HEK293 (cell line): ENCODE results near the gene ARHGAP42.

Experiments used
- CTCF ChIA-PET: fragments of 350-600 bp; formaldehyde crosslinking; extraction: SDS; loops from one replicate; lab custom pipeline; 2021; ENCODE audit warnings: antibody characterized with exemption; lab: Yijun Ruan, JAX
- POLR2A ChIA-PET: fragments of 300-600 bp; formaldehyde crosslinking; extraction: SDS; loops from one replicate; lab custom pipeline; 2020; ENCODE audit warnings: antibody characterized with exemption, inconsistent platforms; lab: Yijun Ruan, JAX
- H3K27ac ChIP-seq: fragments of 200-500 bp; sonication (Bioruptor generic); 2 replicates; pipeline ENCODE4 v1.5.1; 2014; ENCODE audit warnings: low read depth, low read length, control low read depth, inconsistent platforms; ENCODE audit errors: extremely low read depth
- H3K36me3 ChIP-seq, 2 experiments: fragments of 200-500 bp in 1 of 2; sonication (Bioruptor generic) in 1 of 2; 1 replicate in 1 of 2; 2 replicates in 1 of 2; pipeline ENCODE4 v1.5.1; 2014 to 2017; ENCODE audit warnings: inconsistent platforms in 2 of 2, low read length in 2 of 2; ENCODE audit not compliant: control insufficient read depth in 2 of 2, insufficient read depth in 1 of 2
- H3K4me1 ChIP-seq: fragments of 200-500 bp; sonication (Bioruptor generic); 2 replicates; pipeline ENCODE4 v1.5.1; 2014; ENCODE audit warnings: mild to moderate bottlenecking, low read length, inconsistent platforms; ENCODE audit not compliant: control insufficient read depth, insufficient read depth
- H3K4me3 ChIP-seq: 2 replicates; pipeline ENCODE4 v1.5.1; 2011; ENCODE audit warnings: low read depth, mild to moderate bottlenecking, control low read depth, low read length, moderate library complexity
- H3K9me3 ChIP-seq: fragments of 200-500 bp; sonication (Bioruptor generic); 2 replicates; pipeline ENCODE4 v1.5.1; 2014; ENCODE audit warnings: low read depth, low read length, inconsistent platforms; ENCODE audit not compliant: control insufficient read depth, insufficient read depth
- AEBP2 ChIP-seq: fragments of 450-650 bp; formaldehyde crosslinking; IDR thresholded peaks from 2 replicates; pipeline ENCODE4 v1.5.1; 2016; ENCODE audit warnings: missing biosample characterization, missing genetic modification characterization, borderline replicate concordance
- BCL11A ChIP-seq: fragments of 450-650 bp; formaldehyde crosslinking; IDR thresholded peaks from 2 replicates; pipeline ENCODE4 v1.5.1; 2016; ENCODE audit warnings: low read depth, missing biosample characterization, missing genetic modification characterization
- EGR2 ChIP-seq: fragments of 450-650 bp; formaldehyde crosslinking; IDR thresholded peaks from 2 replicates; pipeline ENCODE4 v1.5.1; 2016; ENCODE audit warnings: low read depth, missing biosample characterization, missing genetic modification characterization
- ELK4 ChIP-seq: IDR thresholded peaks from 2 replicates; pipeline ENCODE4 v1.6.1; 2011; ENCODE audit warnings: mild to moderate bottlenecking, low read depth, low read length, borderline replicate concordance
- OVOL3 ChIP-seq: fragments of 450-650 bp; formaldehyde crosslinking; IDR thresholded peaks from 2 replicates; pipeline ENCODE4 v1.5.1; 2016; ENCODE audit warnings: missing biosample characterization, missing genetic modification characterization
- SCRT2 ChIP-seq: fragments of 450-650 bp; formaldehyde crosslinking; IDR thresholded peaks from 2 replicates; pipeline ENCODE4 v1.5.1; 2016; ENCODE audit warnings: missing biosample characterization, missing genetic modification characterization
- SP7 ChIP-seq: fragments of 450-650 bp; formaldehyde crosslinking; IDR thresholded peaks from 2 replicates; pipeline ENCODE4 v1.5.1; 2016; ENCODE audit warnings: missing biosample characterization, missing genetic modification characterization
- ZBTB7A ChIP-seq: fragments of 450-650 bp; formaldehyde crosslinking; IDR thresholded peaks from 2 replicates; pipeline ENCODE4 v1.5.1; 2016; ENCODE audit warnings: low read depth, missing biosample characterization, missing genetic modification characterization
- ZIC2 ChIP-seq: fragments of 450-650 bp; formaldehyde crosslinking; IDR thresholded peaks from 2 replicates; pipeline ENCODE4 v1.5.1; 2016; ENCODE audit warnings: missing biosample characterization, missing genetic modification characterization
- ZNF302 ChIP-seq: fragments of 450-650 bp; formaldehyde crosslinking; IDR thresholded peaks from 2 replicates; pipeline ENCODE4 v1.5.1; 2016; ENCODE audit warnings: missing biosample characterization, missing genetic modification characterization, low read depth
- ZNF416 ChIP-seq: fragments of 450-650 bp; formaldehyde crosslinking; IDR thresholded peaks from 2 replicates; pipeline ENCODE4 v1.5.1; 2016; ENCODE audit warnings: missing biosample characterization, missing genetic modification characterization
- ZNF488 ChIP-seq: fragments of 450-650 bp; formaldehyde crosslinking; IDR thresholded peaks from 2 replicates; pipeline ENCODE4 v1.5.1; 2016; ENCODE audit warnings: missing biosample characterization, missing genetic modification characterization
- ZNF501 ChIP-seq: fragments of 450-650 bp; formaldehyde crosslinking; IDR thresholded peaks from 2 replicates; pipeline ENCODE4 v1.5.1; 2016; ENCODE audit warnings: missing biosample characterization, missing genetic modification characterization
- ZNF548 ChIP-seq: fragments of 450-650 bp; formaldehyde crosslinking; IDR thresholded peaks from 2 replicates; pipeline ENCODE4 v1.5.1; 2016; ENCODE audit warnings: missing biosample characterization, missing genetic modification characterization
- ZNF747 ChIP-seq: fragments of 450-650 bp; formaldehyde crosslinking; IDR thresholded peaks from 2 replicates; pipeline ENCODE4 v1.5.1; 2016; ENCODE audit warnings: missing biosample characterization, missing genetic modification characterization
- ZNF76 ChIP-seq: fragments of 450-650 bp; formaldehyde crosslinking; IDR thresholded peaks from 2 replicates; pipeline ENCODE4; 2016; ENCODE audit warnings: low read depth, missing biosample characterization, missing genetic modification characterization, borderline replicate concordance
- ZNF791 ChIP-seq: fragments of 450-650 bp; formaldehyde crosslinking; IDR thresholded peaks from 2 replicates; pipeline ENCODE4 v1.5.1; 2016; ENCODE audit warnings: missing biosample characterization, missing genetic modification characterization
- ZNF830 ChIP-seq: fragments of 450-650 bp; IDR thresholded peaks from 2 replicates; pipeline ENCODE4 v1.5.0; 2018; ENCODE audit warnings: missing biosample characterization, missing genetic modification characterization, low read depth, mild to moderate bottlenecking, moderate library complexity

The ARHGAP42 gene

GRCh38 chr11:100703801-100704575 lies 16.9 kb downstream of the ARHGAP42 start:
- Histone ChIP-seq H3K4me3 (no peak overlapping the region), H3K36me3 (no peaks in the 10 kb centered on the region), H3K4me1 (no peaks in the 10 kb centered on the region), H3K9me3 (no peaks in the 10 kb centered on the region), H3K27ac (no peak overlapping the region)
- ChIA-PET POLR2A (no interaction called here), CTCF (interaction anchor here (0.7 to 1.4 kb wide), 3 partner anchors 16 to 308 kb away, joined by 3 to 6 read pairs (median 3); no protein-coding TSS in a partner anchor)
- TF ChIP-seq ZIC2 (tag by site-specific recombination) (no peak), ZNF548 (tag by site-specific recombination) (no peak), ZNF747 (no peak), ZNF488 (tag by site-specific recombination) (no peak), ELK4 (no peak), ZNF416 (tag by site-specific recombination) (no peak), ZNF501 (tag by site-specific recombination) (no peak), ZBTB7A (tag by site-specific recombination) (no peak), AEBP2 (no peak), ZNF76 (tag by site-specific recombination) (no peak), ZNF791 (tag by site-specific recombination) (no peak), ZNF302 (tag by site-specific recombination) (no peak), ZNF830 (tag by site-specific recombination) (no peak), OVOL3 (tag by site-specific recombination) (no peak)

DNA sequence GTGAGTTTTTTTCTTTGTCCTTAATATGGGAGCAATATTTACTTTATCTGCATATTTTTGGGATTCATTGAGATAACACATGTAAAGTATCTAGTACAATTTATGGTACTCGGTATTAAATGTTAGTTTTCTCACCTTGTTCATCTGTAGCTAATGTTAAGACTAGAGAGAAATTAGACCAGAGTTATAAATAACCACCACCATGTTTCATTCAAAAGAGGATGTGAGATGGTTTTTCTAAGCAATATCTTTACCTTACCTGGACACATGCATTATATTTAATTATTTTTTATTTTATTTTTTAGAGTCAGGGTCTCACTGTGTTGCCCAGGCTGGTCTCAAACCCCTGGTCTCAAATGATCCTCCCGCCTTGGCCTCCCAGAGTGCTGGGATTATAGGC lies 18.4 kb downstream of the ARHGAP42 start:
- Histone ChIP-seq H3K4me3 (no peak overlapping the region), H3K36me3 (no peaks in the 10 kb centered on the region), H3K9me3 (no peaks in the 10 kb centered on the region), H3K4me1 (no peaks in the 10 kb centered on the region), H3K27ac (no peak overlapping the region)
- TF ChIP-seq EGR2 = no peak
- ChIA-PET POLR2A (no interaction called here), CTCF (no interaction called here)

DNA sequence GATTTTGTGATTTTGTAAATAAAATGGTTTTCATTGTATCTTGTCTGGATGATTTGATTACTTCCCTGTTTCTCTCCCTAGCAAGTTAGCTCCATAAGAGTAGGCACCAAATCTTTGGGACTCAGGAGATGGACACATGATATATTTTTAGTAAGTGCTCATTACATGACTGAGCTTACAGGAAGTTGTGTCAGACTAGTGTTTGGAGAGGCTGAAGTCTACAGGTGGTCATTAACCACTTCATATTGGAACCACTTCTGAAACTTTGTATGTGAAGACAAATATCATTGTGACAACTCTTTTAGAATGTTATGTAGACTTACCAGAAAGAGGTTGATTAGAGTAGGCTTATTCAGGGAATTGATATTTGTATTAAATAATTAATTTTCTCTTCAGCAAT lies 19.1 kb downstream of the ARHGAP42 start:
- Histone ChIP-seq H3K36me3 (no peaks in the 10 kb centered on the region), H3K27ac (no peak overlapping the region), H3K4me3 (no peak overlapping the region), H3K4me1 (no peaks in the 10 kb centered on the region), H3K9me3 (no peaks in the 10 kb centered on the region)
- ChIA-PET POLR2A (no interaction called here), CTCF (interaction anchor here (1.1 kb wide), 1 partner anchor 12 kb away, joined by 5 read pairs; no protein-coding TSS in a partner anchor)
- TF ChIP-seq BCL11A (tag by site-specific recombination) = no peak
- peak; percentile 82 for TF ChIP-seq SP7 (tag by site-specific recombination)
- TF ChIP-seq SCRT2 (tag by site-specific recombination) = 0 out of 2 replicates have a peak, but pooled peaks have one; percentile 42
